ENCODE results near the gene CRHR2. TPM values are rescaled to one million over a fixed set of nuclear protein-coding genes. Genes with fewer than 3 reads are reported as not detected.

Gene CRHR2
- total RNA-seq, 4 donors from 2014 or later: 0.39 to 0.45 TPM; not detected in 2

GRCh38 chr7:30660331-30661255, 21.7 kb downstream of the CRHR2 start:
- H3K27ac ChIP-seq: no peak overlapping the region
- intact Hi-C loops (cut with DNase I): no loop called here
- no peak overlapping the region for H3K4me3 ChIP-seq (replicated peaks in 1 of 3)
- WGBS, 2 donors: 77 to 84% methylated on average over 13 to 15 of the region's 16 CpGs
- H3K4me1 ChIP-seq: no peaks in the 10 kb centered on the region
- no peak for DNase-seq
- no peaks in the 10 kb centered on the region for H3K36me3 ChIP-seq
- no peak for TF ChIP-seq CTCF (IDR thresholded peaks at IDR 0.05)
- TF ChIP-seq POLR2A (IDR thresholded peaks at IDR 0.05): no peak
- H3K9me3 ChIP-seq: no peaks in the 10 kb centered on the region
- no peaks in the 10 kb centered on the region for H3K27me3 ChIP-seq

GRCh38 chr7:30659312-30659711, 22.9 kb downstream of the CRHR2 start:
- Histone ChIP-seq H3K27me3 (no peaks in the 10 kb centered on the region), H3K27ac (no peak overlapping the region), H3K9me3 (no peaks in the 10 kb centered on the region), H3K4me3 (replicated peaks in 1 of 3) (no peak overlapping the region), H3K36me3 (no peaks in the 10 kb centered on the region), H3K4me1 (no peaks in the 10 kb centered on the region)
- no peak for DNase-seq
- TF ChIP-seq POLR2A (IDR thresholded peaks at IDR 0.05) (no peak), CTCF (IDR thresholded peaks at IDR 0.05) (no peak)
- intact Hi-C loops (cut with DNase I): no loop called here
- WGBS, 2 donors: 86% methylated on average over 3 of the region's 3 CpGs

- intact Hi-C loops (cut with DNase I): no loop called here
- Histone ChIP-seq H3K4me1 (no peaks in the 10 kb centered on the region), H3K9me3 (no peaks in the 10 kb centered on the region), H3K4me3 (replicated peaks in 1 of 3) (no peak overlapping the region), H3K36me3 (no peaks in the 10 kb centered on the region), H3K27ac (no peak overlapping the region), H3K27me3 (no peaks in the 10 kb centered on the region)
- no peak for TF ChIP-seq POLR2A (IDR thresholded peaks at IDR 0.05)
- TF ChIP-seq CTCF (IDR thresholded peaks at IDR 0.05): no peak
- DNase-seq: no peak
- 72 to 82% methylated on average over 2 to 3 of the region's 3 CpGs for WGBS, 2 donors
These were observed 23.7 kb downstream of the CRHR2 start for GRCh38 chr7:30658479-30659074.

- Histone ChIP-seq H3K27me3 (no peaks in the 10 kb centered on the region), H3K4me3 (replicated peaks in 1 of 3) (no peak overlapping the region), H3K27ac (no peak overlapping the region), H3K9me3 (no peaks in the 10 kb centered on the region), H3K4me1 (no peaks in the 10 kb centered on the region), H3K36me3 (no peaks in the 10 kb centered on the region)
- 86 to 100% methylated on average over 2 of the region's 2 CpGs for WGBS, 2 donors
- DNase-seq: no peak
- TF ChIP-seq POLR2A (IDR thresholded peaks at IDR 0.05): no peak
- intact Hi-C loops (cut with DNase I): no loop called here
These were observed 25.1 kb downstream of the CRHR2 start for GRCh38 chr7:30657131-30657530.

- Histone ChIP-seq H3K36me3 (no peaks in the 10 kb centered on the region), H3K27ac (no peak overlapping the region), H3K4me3 (replicated peaks in 1 of 3) (no peak overlapping the region), H3K27me3 (no peaks in the 10 kb centered on the region), H3K4me1 (no peaks in the 10 kb centered on the region), H3K9me3 (no peaks in the 10 kb centered on the region)
- DNase-seq: no peak
- TF ChIP-seq POLR2A (IDR thresholded peaks at IDR 0.05): no peak
- TF ChIP-seq CTCF (IDR thresholded peaks at IDR 0.05): no peak
- 87 to 91% methylated on average over 15 of the region's 21 CpGs for WGBS, 2 donors
- intact Hi-C loops (cut with DNase I): no loop called here
These were observed 26.0 kb downstream of the CRHR2 start for GRCh38 chr7:30656006-30656957.
